Activated CD8-positive, alpha-beta memory T cell treated with anti-CD3 and anti-CD28 coated beads for 48 hours (primary cell): Measurements from ENCODE around the gene PAFAH1B2.
A peak's percentile ranks its signal among the peaks of the same experiment; 100 is the strongest.
"Not testable (repeated sequence)": the region's sequence is repeated elsewhere in the genome, so short reads cannot be mapped to it uniquely, and the experiment has no call there.

Source experiments
- DNase-seq, 3 experiments: peaks; one replicate each; pipeline ENCODE4 v3.0.0-alpha.2; 2020; ENCODE audit warnings: low read depth in 2 of 3, low spot score in 2 of 3

PAFAH1B2 gene

GRCh38 chr11:117127171-117127901, 16.8 kb upstream of the PAFAH1B2 start:
- no peak for DNase-seq

- DNase-seq, result no peak
These were observed 15.8 kb upstream of the PAFAH1B2 start for GRCh38 chr11:117128289-117128688.

- DNase-seq, result not testable (repeated sequence)
These were observed 13.7 kb upstream of the PAFAH1B2 start for GRCh38 chr11:117130396-117130795.

- DNase-seq, result no peak
These were observed 13.2 kb upstream of the PAFAH1B2 start for GRCh38 chr11:117130879-117131278.

GRCh38 chr11:117134431-117134830, 9.7 kb upstream of the PAFAH1B2 start:
- no peak for DNase-seq

- DNase-seq, result not testable (repeated sequence)
These were observed 9.1 kb upstream of the PAFAH1B2 start for GRCh38 chr11:117134979-117135378.

GRCh38 chr11:117137223-117138086, 6.6 kb upstream of the PAFAH1B2 start:
- DNase-seq, result not testable (repeated sequence)

- no peak for DNase-seq
These were observed 697 bp upstream of the PAFAH1B2 start for GRCh38 chr11:117143390-117143789.

- peak in 1 of 3 experiments; percentile 12 for DNase-seq
These were observed 648 bp downstream of the PAFAH1B2 start for GRCh38 chr11:117144477-117145392.

- DNase-seq, result no peak
These were observed 1.3 kb downstream of the PAFAH1B2 start for GRCh38 chr11:117145393-117145761.

- no peak for DNase-seq
These were observed 2.4 kb downstream of the PAFAH1B2 start for GRCh38 chr11:117146521-117146920.

GRCh38 chr11:117152066-117152465, 8.0 kb downstream of the PAFAH1B2 start:
- no peak for DNase-seq

GRCh38 chr11:117154468-117154867, 10.4 kb downstream of the PAFAH1B2 start:
- no peak for DNase-seq

GRCh38 chr11:117157507-117157906, 13.4 kb downstream of the PAFAH1B2 start:
- no peak for DNase-seq

- no peak for DNase-seq
These were observed 15.8 kb downstream of the PAFAH1B2 start for GRCh38 chr11:117159892-117160291.

GRCh38 chr11:117160826-117161225, 16.7 kb downstream of the PAFAH1B2 start:
- DNase-seq, result no peak

- no peak for DNase-seq
These were observed 22.4 kb downstream of the PAFAH1B2 start for GRCh38 chr11:117166491-117166890.

- DNase-seq, result no peak
These were observed 25.6 kb downstream of the PAFAH1B2 start for GRCh38 chr11:117169736-117170135.

- DNase-seq, result no peak
These were observed 26.1 kb downstream of the PAFAH1B2 start for GRCh38 chr11:117170210-117170609.

- no peak for DNase-seq
These were observed 26.9 kb downstream of the PAFAH1B2 start for GRCh38 chr11:117171007-117171403.

GRCh38 chr11:117171404-117172061, 27.4 kb downstream of the PAFAH1B2 start:
- DNase-seq, result no peak
